DND-41 (cell line): Measurements from ENCODE around the gene NPTXR.

ENCODE experiments used
- EZH2 ChIP-seq: IDR thresholded peaks from 3 replicates; pipeline ENCODE4 v1.6.1; 2012; ENCODE audit warnings: borderline replicate concordance, low read depth, mild to moderate bottlenecking, moderate library complexity, low read length, inconsistent platforms; ENCODE audit not compliant: severe bottlenecking
- TF ChIP-seq, protein P1 (sequence below): IDR thresholded peaks from 2 replicates; pipeline ENCODE4 v1.5.1; 2012; ENCODE audit warnings: borderline replicate concordance, low read length, moderate library complexity, mild to moderate bottlenecking; ENCODE audit not compliant: poor library complexity, severe bottlenecking; ENCODE audit errors: extremely low read depth

DNA sequence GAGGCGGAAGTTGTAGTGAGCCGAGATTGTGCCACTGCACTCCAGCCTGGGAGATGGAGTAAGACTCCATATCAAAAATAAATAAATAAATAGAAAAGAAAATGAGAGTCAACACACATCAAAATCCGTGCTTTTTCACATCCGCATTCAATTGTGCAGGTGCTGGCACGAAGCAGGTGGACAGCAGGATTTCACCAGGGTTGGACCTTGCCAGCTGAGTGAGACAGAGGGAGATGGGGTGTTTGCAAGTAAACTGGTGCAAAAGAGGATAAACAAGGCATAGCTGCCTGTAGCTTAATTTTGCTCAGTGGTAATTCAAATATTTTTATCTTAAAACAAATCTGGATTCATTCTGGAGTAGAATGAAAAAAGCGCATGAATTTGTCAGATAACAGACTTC, 26.6 kb downstream of the NPTXR start:
- TF ChIP-seq, protein P1, sequence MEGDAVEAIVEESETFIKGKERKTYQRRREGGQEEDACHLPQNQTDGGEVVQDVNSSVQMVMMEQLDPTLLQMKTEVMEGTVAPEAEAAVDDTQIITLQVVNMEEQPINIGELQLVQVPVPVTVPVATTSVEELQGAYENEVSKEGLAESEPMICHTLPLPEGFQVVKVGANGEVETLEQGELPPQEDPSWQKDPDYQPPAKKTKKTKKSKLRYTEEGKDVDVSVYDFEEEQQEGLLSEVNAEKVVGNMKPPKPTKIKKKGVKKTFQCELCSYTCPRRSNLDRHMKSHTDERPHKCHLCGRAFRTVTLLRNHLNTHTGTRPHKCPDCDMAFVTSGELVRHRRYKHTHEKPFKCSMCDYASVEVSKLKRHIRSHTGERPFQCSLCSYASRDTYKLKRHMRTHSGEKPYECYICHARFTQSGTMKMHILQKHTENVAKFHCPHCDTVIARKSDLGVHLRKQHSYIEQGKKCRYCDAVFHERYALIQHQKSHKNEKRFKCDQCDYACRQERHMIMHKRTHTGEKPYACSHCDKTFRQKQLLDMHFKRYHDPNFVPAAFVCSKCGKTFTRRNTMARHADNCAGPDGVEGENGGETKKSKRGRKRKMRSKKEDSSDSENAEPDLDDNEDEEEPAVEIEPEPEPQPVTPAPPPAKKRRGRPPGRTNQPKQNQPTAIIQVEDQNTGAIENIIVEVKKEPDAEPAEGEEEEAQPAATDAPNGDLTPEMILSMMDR, result no peak
- no peak for TF ChIP-seq EZH2
